ENCODE results near the gene MDN1.

Gene MDN1

GRCh38 chr6:89655122-89655521 lies 164.5 kb downstream of the MDN1 start:
- ATAC-seq: peak; percentile 76
- TF ChIP-seq ZFP3 (CRISPR knock-in tag; IDR thresholded peaks at IDR 0.05) (no peak), CREB5 (CRISPR knock-in tag; IDR thresholded peaks at IDR 0.05; ENCODE audit: low read depth) (no peak), ZNF70 (CRISPR knock-in tag; IDR thresholded peaks at IDR 0.05) (no peak), ZNF8 (CRISPR knock-in tag; IDR thresholded peaks at IDR 0.05) (no peak), OSR1 (CRISPR knock-in tag; IDR thresholded peaks at IDR 0.05) (no peak), ARNTL (CRISPR knock-in tag; IDR thresholded peaks at IDR 0.05; ENCODE audit: borderline replicate concordance, low read depth) (no peak), SNAI2 (CRISPR knock-in tag; IDR thresholded peaks at IDR 0.05) (no peak), ZC3H10 (CRISPR knock-in tag; IDR thresholded peaks at IDR 0.05) (no peak), PPARA (CRISPR knock-in tag; IDR thresholded peaks at IDR 0.05; ENCODE audit: borderline replicate concordance) (no peak), TSHZ2 (CRISPR knock-in tag; IDR thresholded peaks at IDR 0.05) (no peak), ISL1 (CRISPR knock-in tag; IDR thresholded peaks at IDR 0.05) (no peak), CSRNP3 (CRISPR knock-in tag; IDR thresholded peaks at IDR 0.05) (no peak), ZNF565 (CRISPR knock-in tag; conservative IDR thresholded peaks at IDR 0.05; ENCODE audit: low read depth) (no peak), GLIS3 (CRISPR knock-in tag; IDR thresholded peaks at IDR 0.05) (no peak), BACH2 (CRISPR knock-in tag; IDR thresholded peaks at IDR 0.05; ENCODE audit: borderline replicate concordance) (no peak), TCF4 (CRISPR knock-in tag; IDR thresholded peaks at IDR 0.05; ENCODE audit: borderline replicate concordance) (no peak)
- TF ChIP-seq, protein P1, sequence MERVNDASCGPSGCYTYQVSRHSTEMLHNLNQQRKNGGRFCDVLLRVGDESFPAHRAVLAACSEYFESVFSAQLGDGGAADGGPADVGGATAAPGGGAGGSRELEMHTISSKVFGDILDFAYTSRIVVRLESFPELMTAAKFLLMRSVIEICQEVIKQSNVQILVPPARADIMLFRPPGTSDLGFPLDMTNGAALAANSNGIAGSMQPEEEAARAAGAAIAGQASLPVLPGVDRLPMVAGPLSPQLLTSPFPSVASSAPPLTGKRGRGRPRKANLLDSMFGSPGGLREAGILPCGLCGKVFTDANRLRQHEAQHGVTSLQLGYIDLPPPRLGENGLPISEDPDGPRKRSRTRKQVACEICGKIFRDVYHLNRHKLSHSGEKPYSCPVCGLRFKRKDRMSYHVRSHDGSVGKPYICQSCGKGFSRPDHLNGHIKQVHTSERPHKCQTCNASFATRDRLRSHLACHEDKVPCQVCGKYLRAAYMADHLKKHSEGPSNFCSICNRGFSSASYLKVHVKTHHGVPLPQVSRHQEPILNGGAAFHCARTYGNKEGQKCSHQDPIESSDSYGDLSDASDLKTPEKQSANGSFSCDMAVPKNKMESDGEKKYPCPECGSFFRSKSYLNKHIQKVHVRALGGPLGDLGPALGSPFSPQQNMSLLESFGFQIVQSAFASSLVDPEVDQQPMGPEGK (CRISPR knock-in tag; IDR thresholded peaks at IDR 0.05; ENCODE audit: borderline replicate concordance): no peak

DNA sequence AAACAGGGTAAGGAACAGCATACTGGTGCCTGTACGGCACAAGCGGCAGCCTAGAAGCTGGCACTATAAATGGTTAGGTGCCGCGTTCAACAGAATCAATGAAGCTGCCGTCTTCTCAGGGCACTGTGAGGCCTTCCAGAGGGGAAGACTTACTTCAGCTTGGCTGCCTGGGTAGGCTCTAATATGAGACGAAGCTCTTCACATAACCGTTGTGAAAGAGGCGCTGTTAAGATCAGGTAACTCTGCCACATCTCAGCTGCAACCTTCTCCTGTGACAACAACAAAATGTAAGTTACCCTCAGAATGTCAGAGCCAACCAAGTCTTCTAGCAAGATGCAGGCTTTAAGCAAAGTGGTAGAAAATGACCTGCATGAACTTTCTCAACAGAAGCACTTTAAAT lies 169.0 kb downstream of the MDN1 start:
- TF ChIP-seq TCF4 (CRISPR knock-in tag; IDR thresholded peaks at IDR 0.05; ENCODE audit: borderline replicate concordance): no peak
- TF ChIP-seq ESRRG (CRISPR knock-in tag; IDR thresholded peaks at IDR 0.05): no peak
- no peak for TF ChIP-seq POU6F1 (CRISPR knock-in tag; IDR thresholded peaks at IDR 0.05; ENCODE audit: borderline replicate concordance, low read depth)
- no peak for TF ChIP-seq TSHZ2 (CRISPR knock-in tag; IDR thresholded peaks at IDR 0.05)
- no peak for TF ChIP-seq SNAI2 (CRISPR knock-in tag; IDR thresholded peaks at IDR 0.05)
- no peak for ATAC-seq
